HepG2 (cell line): ENCODE data around the gene UTP3. TPM values are rescaled to one million over a fixed set of nuclear protein-coding genes. Genes with fewer than 3 reads are reported as not detected.

Experiments used
- ATAC-seq: fragments of 200-7000 bp; cut with Tn5 transposase; 3 replicates; pipeline ENCODE4 v1.9.1; 2020; ENCODE audit warnings: mild to moderate bottlenecking, moderate library complexity
- BruUV-seq: library from RNA; stranded (reverse); fragments of 400-500 nt; replicated peaks from 2 replicates; lab custom pipeline; 2021; lab: Mats Ljungman, UMichigan
- CTCF ChIA-PET: fragments of 300-600 bp; formaldehyde crosslinking; extraction: SDS; loops from one replicate; lab custom pipeline; 2021; ENCODE audit warnings: low total read pairs, inconsistent platforms, low intra/inter-chr PET ratio; lab: Yijun Ruan, JAX
- POLR2A ChIA-PET: fragments of 350-600 bp; sonication (Branson Sonifier 250); formaldehyde crosslinking; loops from one replicate; lab custom pipeline; 2020; ENCODE audit warnings: antibody characterized with exemption, inconsistent platforms; lab: Yijun Ruan, JAX
- DNase-seq: peaks from one replicate; pipeline ENCODE4 v3.0.0-alpha.2; 2015; ENCODE audit warnings: low spot score
- FAIRE-seq: peaks from 3 replicates; lab custom pipeline; 2011; peaks lifted over from hg19 to GRCh38; lab: Jason Lieb, UNC
- H2AFZ ChIP-seq: one replicate; pipeline ENCODE4 v1.6.1; 2011; ENCODE audit warnings: low read length, inconsistent platforms
- H3K27ac ChIP-seq: fragments of 300-600 bp; 3 replicates; pipeline ENCODE4 v1.8.0; 2011; ENCODE audit warnings: mixed run types, mild to moderate bottlenecking, mixed read lengths, low read length, inconsistent platforms; ENCODE audit not compliant: insufficient read depth; ENCODE audit errors: extremely low read length
- H3K27me3 ChIP-seq, 2 experiments: fragments of 200-600 bp in 1 of 2; 2 replicates in 1 of 2; 3 replicates in 1 of 2; pipeline versions ENCODE4 v1.6.0 to v1.8.0; 2011; ENCODE audit warnings: low read length in 2 of 2, mild to moderate bottlenecking in 2 of 2, moderate library complexity in 2 of 2, inconsistent platforms in 1 of 2; ENCODE audit not compliant: insufficient read depth in 2 of 2, control insufficient read depth in 1 of 2
- H3K36me3 ChIP-seq, 2 experiments: fragments of 200-600 bp in 1 of 2; replicated peaks in 1 of 2; 2 replicates in 1 of 2; 3 replicates in 1 of 2; pipeline versions ENCODE4 v1.5.1 to v1.8.0; 2011; ENCODE audit warnings: low read length in 2 of 2, inconsistent platforms in 1 of 2; ENCODE audit not compliant: insufficient read depth in 2 of 2, control insufficient read depth in 1 of 2
- H3K4me1 ChIP-seq: 2 replicates; pipeline ENCODE4 v1.5.1; 2012; ENCODE audit warnings: low read length, inconsistent platforms; ENCODE audit not compliant: insufficient read depth
- H3K4me2 ChIP-seq: 2 replicates; pipeline ENCODE4 v1.6.0; 2011; ENCODE audit warnings: low read depth, low read length, inconsistent platforms
- H3K4me3 ChIP-seq, 3 experiments: fragments of 200-600 bp in 1 of 3; sonication (generic), shearing (Covaris generic) in 1 of 3; replicated peaks in 1 of 3; 2 replicates each; pipeline ENCODE4 v1.5.1; 2011 to 2016; ENCODE audit warnings: low read length in 3 of 3, inconsistent platforms in 2 of 3, low read depth in 2 of 3, mild to moderate bottlenecking in 2 of 3, control low read depth in 1 of 3, mixed read lengths in 1 of 3; ENCODE audit not compliant: insufficient read depth in 1 of 3
- H3K79me2 ChIP-seq: one replicate; pipeline ENCODE4 v1.6.1; 2011; ENCODE audit warnings: low read length, inconsistent platforms; ENCODE audit not compliant: insufficient read depth
- H3K9ac ChIP-seq: 2 replicates; pipeline ENCODE4 v1.6.0; 2011; ENCODE audit warnings: mild to moderate bottlenecking, low read depth, low read length, inconsistent platforms; ENCODE audit not compliant: insufficient read depth
- H3K9me3 ChIP-seq: 2 replicates; pipeline ENCODE4 v1.5.1; 2012; ENCODE audit warnings: mild to moderate bottlenecking, low read length
- H4K20me1 ChIP-seq: 2 replicates; pipeline ENCODE4 v1.6.0; 2011; ENCODE audit warnings: inconsistent platforms, mild to moderate bottlenecking, low read length, moderate library complexity; ENCODE audit not compliant: insufficient read depth
- ARNT ChIP-seq: fragments of 450-650 bp; IDR thresholded peaks from 2 replicates; pipeline ENCODE4 v1.6.1; 2017
- ESRRA ChIP-seq: sonication (generic); formaldehyde crosslinking; IDR thresholded peaks from 2 replicates; pipeline ENCODE4 v1.5.1; 2020; ENCODE audit warnings: mild to moderate bottlenecking, low read depth, missing genetic modification reagents
- HNRNPLL ChIP-seq: fragments of 200-400 bp; formaldehyde crosslinking; IDR thresholded peaks from 2 replicates; pipeline ENCODE4 v1.6.1; 2017; ENCODE audit warnings: mild to moderate bottlenecking, low read depth, low read length; ENCODE audit not compliant: poor library complexity, severe bottlenecking
- HOMEZ ChIP-seq: IDR thresholded peaks from 2 replicates; pipeline ENCODE4 v1.6.1; 2016; ENCODE audit warnings: low read depth
- HOXA9 ChIP-seq: sonication (generic); formaldehyde crosslinking; IDR thresholded peaks from 2 replicates; pipeline ENCODE4 v1.8.1; 2022; ENCODE audit warnings: missing genetic modification reagents, mild to moderate bottlenecking, moderate library complexity, borderline replicate concordance
- KAT7 ChIP-seq: IDR thresholded peaks from 2 replicates; pipeline ENCODE4 v1.6.1; 2018; ENCODE audit warnings: borderline replicate concordance, missing compliant biosample characterization
- PAXIP1 ChIP-seq: sonication (generic); formaldehyde crosslinking; conservative IDR thresholded peaks from 2 replicates; pipeline ENCODE4 v1.4.0; 2020; ENCODE audit warnings: mild to moderate bottlenecking, missing genetic modification reagents, moderate library complexity
- SIN3A ChIP-seq: IDR thresholded peaks from 2 replicates; pipeline ENCODE4 v1.6.1; 2011; ENCODE audit warnings: low read depth, mild to moderate bottlenecking, control low read depth, low read length, borderline replicate concordance
- SIN3B ChIP-seq: fragments of 150-350 bp; IDR thresholded peaks from 2 replicates; pipeline ENCODE4 v1.6.1; 2014; ENCODE audit warnings: low read length
- TEF ChIP-seq: sonication (generic); formaldehyde crosslinking; IDR thresholded peaks from 2 replicates; pipeline ENCODE4 v1.5.0; 2020; ENCODE audit warnings: missing genetic modification reagents
- ZBTB21 ChIP-seq: sonication (generic); formaldehyde crosslinking; IDR thresholded peaks from 2 replicates; pipeline ENCODE4 v1.4.0; 2020; ENCODE audit warnings: missing genetic modification reagents
- ZBTB7A ChIP-seq: sonication (generic); formaldehyde crosslinking; IDR thresholded peaks from 2 replicates; pipeline ENCODE4 v1.8.0; 2022; ENCODE audit warnings: mild to moderate bottlenecking, missing genetic modification reagents
- ZFP1 ChIP-seq: IDR thresholded peaks from 2 replicates; pipeline ENCODE4 v1.6.1; 2016
- ZFX ChIP-seq: sonication (generic); formaldehyde crosslinking; IDR thresholded peaks from 2 replicates; pipeline ENCODE4 v1.4.0; 2020; ENCODE audit warnings: mild to moderate bottlenecking, low read depth, missing genetic modification reagents, moderate library complexity
- ZNF274 ChIP-seq: sonication (generic); formaldehyde crosslinking; IDR thresholded peaks from 2 replicates; pipeline ENCODE4 v1.5.1; 2020; ENCODE audit warnings: mild to moderate bottlenecking, missing genetic modification reagents
- ZNF337 ChIP-seq: sonication (generic); formaldehyde crosslinking; IDR thresholded peaks from 2 replicates; pipeline ENCODE4 v1.5.1; 2020; ENCODE audit warnings: missing genetic modification reagents, low read depth, mild to moderate bottlenecking, borderline replicate concordance
- ZNF430 ChIP-seq: sonication (generic); formaldehyde crosslinking; IDR thresholded peaks from 2 replicates; pipeline ENCODE4 v1.9.0; 2021; ENCODE audit warnings: mild to moderate bottlenecking, missing genetic modification reagents
- WGBS: methylation state at CpG from one replicate; pipeline ENCODE4 v1.1.6; 2017; ENCODE audit warnings: low lambda C conversion rate; 5-methylcytosine and 5-hydroxymethylcytosine counted together
- in situ Hi-C: cut with HindIII; loops from 2 replicates; pipeline ENCODE4 v1.10.0; 2017; ENCODE audit warnings: low pct_unique_long_range_greater_than_20kb; ENCODE audit not compliant: extremely low pct_ligation_motif_present
- intact Hi-C: fragments of 100-400 bp; cut with micrococcal nuclease; formaldehyde crosslinking; loops from one replicate; pipeline ENCODE4 v1.10.0; 2022; ENCODE audit not compliant: unreplicated experiment
- polyA plus RNA-seq, 8 experiments: library from polyadenylated mRNA; depleted of rRNA in 3 of 8; stranded (reverse) in 7 of 8; unstranded in 1 of 8; fragments of >200 nt; fragmentation: Illumina TruSeq in 4 of 8; extraction: Trizol in 4 of 8; gene quantifications; 2 replicates each; pipeline versions ENCODE4 v1.2.1 to v1.2.3, GENCODE V29; 2011 to 2016; ENCODE audit warnings: low read depth in 4 of 8, missing spikeins in 1 of 8, mixed read lengths in 1 of 8; ENCODE audit not compliant: insufficient read depth in 1 of 8
- total RNA-seq, 5 experiments: library from RNA; depleted of rRNA; stranded (reverse); fragments of >200 nt; fragmentation: Illumina TruSeq; extraction: Trizol; gene quantifications; 2 replicates each; pipeline ENCODE4 v1.2.3, GENCODE V29; 2016; ENCODE audit warnings: low read depth in 1 of 5
- TF ChIP-seq, protein P1 (sequence below): sonication (generic); formaldehyde crosslinking; IDR thresholded peaks from 2 replicates; pipeline ENCODE4 v1.5.0; 2020; ENCODE audit warnings: mild to moderate bottlenecking, missing genetic modification reagents

The UTP3 gene
- total and polyA plus RNA-seq, 2 of the 13 experiments (the other 11 are each of a cell fraction or from before 2014, with no cell fraction given): 6.9 to 19.5 TPM

DNA sequence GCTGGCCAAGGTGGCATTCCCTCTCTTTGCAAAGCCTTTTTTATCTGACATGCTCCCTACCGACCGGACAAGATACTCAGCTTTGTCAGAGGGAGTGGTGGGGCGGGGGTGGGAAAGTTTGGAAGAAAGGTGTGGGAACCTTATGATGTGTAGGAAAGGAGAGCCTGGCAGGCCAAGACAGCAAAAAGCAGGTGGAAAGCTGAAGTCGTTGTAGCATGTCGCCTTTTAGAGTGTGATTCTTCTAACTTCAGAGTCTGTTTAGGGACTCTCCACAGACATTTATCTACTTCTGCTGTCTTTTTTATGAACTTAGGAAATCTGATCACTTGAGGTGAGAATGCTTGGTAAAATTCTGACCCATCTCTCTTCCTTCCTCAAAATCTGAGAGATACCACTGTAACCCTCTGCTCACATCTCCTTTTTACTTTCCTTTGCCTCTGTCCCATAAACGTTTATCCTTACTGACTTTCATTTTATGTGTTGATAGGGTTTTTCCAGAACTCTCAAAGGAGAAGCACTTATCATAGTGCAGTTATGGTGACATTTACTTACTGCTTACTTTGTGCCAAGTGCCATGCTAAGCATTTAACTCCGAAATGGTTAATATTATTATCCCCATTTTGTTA is 25.2 kb downstream of the UTP3 start:
- Histone ChIP-seq H2AFZ (no peak overlapping the region), H3K36me3 (no peaks in the 10 kb centered on the region), H3K9ac (peak overlapping the region; percentile 41), H3K79me2 (peaks cover 24% of the 10 kb centered on the region), H3K27ac (peak overlapping the region; percentile 57), H3K27me3 (no peaks in the 10 kb centered on the region), H3K4me1 (peaks cover 78% of the 10 kb centered on the region), H3K4me2 (peak overlapping the region; percentile 55), H3K9me3 (no peaks in the 10 kb centered on the region), H3K4me3 (peak overlapping the region in 1 of 3 experiments; percentile 32; a peak in 1 of 6 replicates), H4K20me1 (no peaks in the 10 kb centered on the region)
- ATAC-seq (peak; percentile 11; the same call in 2 of the 3 replicates), DNase-seq (no peak), FAIRE-seq (no peak)
- intact Hi-C loops: no loop called here
- in situ Hi-C loops: no loop called here
- ChIA-PET POLR2A (interaction anchor here (1.6 kb wide), 1 partner anchor 9 kb away, joined by 8 read pairs; no protein-coding TSS in a partner anchor), CTCF (no interaction called here)
- 60% methylated on average over 7 of the region's 7 CpGs for WGBS
- BruUV-seq: no TSS peak
- TF ChIP-seq ARNT (no peak), ZNF337 (CRISPR knock-in tag) (no peak), PAXIP1 (no peak), HOMEZ (CRISPR knock-in tag) (no peak), TEF (CRISPR knock-in tag) (no peak), ZBTB21 (CRISPR knock-in tag) (no peak), ZNF274 (CRISPR knock-in tag) (no peak), ZNF430 (CRISPR knock-in tag) (no peak), KAT7 (CRISPR knock-in tag) (no peak), ESRRA (no peak), ZFX (no peak), HOXA9 (CRISPR knock-in tag) (no peak), ZBTB7A (CRISPR knock-in tag) (no peak), ZFP1 (CRISPR knock-in tag) (no peak), HNRNPLL (no peak), SIN3B (no peak), SIN3A (no peak)
- TF ChIP-seq, protein P1, sequence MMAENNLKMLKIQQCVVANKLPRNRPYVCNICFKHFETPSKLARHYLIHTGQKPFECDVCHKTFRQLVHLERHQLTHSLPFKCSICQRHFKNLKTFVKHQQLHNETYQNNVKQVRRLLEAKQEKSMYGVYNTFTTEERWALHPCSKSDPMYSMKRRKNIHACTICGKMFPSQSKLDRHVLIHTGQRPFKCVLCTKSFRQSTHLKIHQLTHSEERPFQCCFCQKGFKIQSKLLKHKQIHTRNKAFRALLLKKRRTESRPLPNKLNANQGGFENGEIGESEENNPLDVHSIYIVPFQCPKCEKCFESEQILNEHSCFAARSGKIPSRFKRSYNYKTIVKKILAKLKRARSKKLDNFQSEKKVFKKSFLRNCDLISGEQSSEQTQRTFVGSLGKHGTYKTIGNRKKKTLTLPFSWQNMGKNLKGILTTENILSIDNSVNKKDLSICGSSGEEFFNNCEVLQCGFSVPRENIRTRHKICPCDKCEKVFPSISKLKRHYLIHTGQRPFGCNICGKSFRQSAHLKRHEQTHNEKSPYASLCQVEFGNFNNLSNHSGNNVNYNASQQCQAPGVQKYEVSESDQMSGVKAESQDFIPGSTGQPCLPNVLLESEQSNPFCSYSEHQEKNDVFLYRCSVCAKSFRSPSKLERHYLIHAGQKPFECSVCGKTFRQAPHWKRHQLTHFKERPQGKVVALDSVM (CRISPR knock-in tag): no peak
